Measurements from ENCODE around the gene PRKN.

The PRKN gene

GRCh38 chr6:162750776-162751175, 23.2 kb upstream of the PRKN start:
- Histone ChIP-seq H3K36me3 (replicated peaks; ENCODE audit: low read depth, low read length) (no peaks in the 10 kb centered on the region), H3K9ac (ENCODE audit: low read length) (no peak overlapping the region), H3K4me3 (ENCODE audit: low read length) (no peak overlapping the region), H4K20me1 (ENCODE audit: insufficient read depth, low read length) (no peaks in the 10 kb centered on the region), H3K27ac (ENCODE audit: low read length) (no peak overlapping the region), H3K79me2 (ENCODE audit: low read length) (no peaks in the 10 kb centered on the region), H3K4me1 (ENCODE audit: low read length) (no peaks in the 10 kb centered on the region), H3K9me3 (ENCODE audit: insufficient read depth, low read length) (no peaks in the 10 kb centered on the region), H3K4me2 (ENCODE audit: low read length) (no peak overlapping the region), H3K27me3 (ENCODE audit: low read depth, low read length) (no peaks in the 10 kb centered on the region), H2AFZ (ENCODE audit: low read depth, low read length) (no peak overlapping the region)
- TF ChIP-seq CTCF (IDR thresholded peaks at IDR 0.05; ENCODE audit: low read depth, low read length), result no peak
- TF ChIP-seq EZH2phosphoT487 (IDR thresholded peaks at IDR 0.05; ENCODE audit: low read depth), result no peak

- Histone ChIP-seq H3K27ac (ENCODE audit: low read length) (no peak overlapping the region), H3K4me2 (ENCODE audit: low read length) (no peak overlapping the region), H3K79me2 (ENCODE audit: low read length) (no peaks in the 10 kb centered on the region), H4K20me1 (ENCODE audit: insufficient read depth, low read length) (no peaks in the 10 kb centered on the region), H3K4me1 (ENCODE audit: low read length) (no peaks in the 10 kb centered on the region), H3K27me3 (ENCODE audit: low read depth, low read length) (no peaks in the 10 kb centered on the region), H2AFZ (ENCODE audit: low read depth, low read length) (no peak overlapping the region), H3K9ac (ENCODE audit: low read length) (no peak overlapping the region), H3K4me3 (ENCODE audit: low read length) (no peak overlapping the region), H3K9me3 (ENCODE audit: insufficient read depth, low read length) (no peaks in the 10 kb centered on the region), H3K36me3 (replicated peaks; ENCODE audit: low read depth, low read length) (no peaks in the 10 kb centered on the region)
- TF ChIP-seq CTCF (IDR thresholded peaks at IDR 0.05; ENCODE audit: low read depth, low read length) (no peak), EZH2phosphoT487 (IDR thresholded peaks at IDR 0.05; ENCODE audit: low read depth) (no peak)
Measured at GRCh38 chr6:162736961-162737360, 9.4 kb upstream of the PRKN start.

GRCh38 chr6:162733489-162733888, 5.9 kb upstream of the PRKN start:
- no peak overlapping the region for H3K4me3 ChIP-seq (ENCODE audit: low read length)
- TF ChIP-seq CTCF (IDR thresholded peaks at IDR 0.05; ENCODE audit: low read depth, low read length), result no peak
- no peak for TF ChIP-seq EZH2phosphoT487 (IDR thresholded peaks at IDR 0.05; ENCODE audit: low read depth)
- no peaks in the 10 kb centered on the region for H3K9me3 ChIP-seq (ENCODE audit: insufficient read depth, low read length)
- no peaks in the 10 kb centered on the region for H3K27me3 ChIP-seq (ENCODE audit: low read depth, low read length)
- H4K20me1 ChIP-seq (ENCODE audit: insufficient read depth, low read length), result no peaks in the 10 kb centered on the region
- H3K9ac ChIP-seq (ENCODE audit: low read length), result no peak overlapping the region
- H3K4me1 ChIP-seq (ENCODE audit: low read length), result no peaks in the 10 kb centered on the region
- no peaks in the 10 kb centered on the region for H3K36me3 ChIP-seq (replicated peaks; ENCODE audit: low read depth, low read length)
- H3K4me2 ChIP-seq (ENCODE audit: low read length), result no peak overlapping the region
- H3K79me2 ChIP-seq (ENCODE audit: low read length), result no peaks in the 10 kb centered on the region
- H2AFZ ChIP-seq (ENCODE audit: low read depth, low read length), result no peak overlapping the region
- no peak overlapping the region for H3K27ac ChIP-seq (ENCODE audit: low read length)

- no peaks in the 10 kb centered on the region for H3K79me2 ChIP-seq (ENCODE audit: low read length)
- H3K27me3 ChIP-seq (ENCODE audit: low read depth, low read length), result no peaks in the 10 kb centered on the region
- H4K20me1 ChIP-seq (ENCODE audit: insufficient read depth, low read length), result no peaks in the 10 kb centered on the region
- no peak overlapping the region for H3K27ac ChIP-seq (ENCODE audit: low read length)
- H2AFZ ChIP-seq (ENCODE audit: low read depth, low read length), result no peak overlapping the region
- TF ChIP-seq CTCF (IDR thresholded peaks at IDR 0.05; ENCODE audit: low read depth, low read length) (no peak), EZH2phosphoT487 (IDR thresholded peaks at IDR 0.05; ENCODE audit: low read depth) (no peak)
- no peaks in the 10 kb centered on the region for H3K9me3 ChIP-seq (ENCODE audit: insufficient read depth, low read length)
- H3K36me3 ChIP-seq (replicated peaks; ENCODE audit: low read depth, low read length), result no peaks in the 10 kb centered on the region
- no peak overlapping the region for H3K9ac ChIP-seq (ENCODE audit: low read length)
- H3K4me1 ChIP-seq (ENCODE audit: low read length), result no peaks in the 10 kb centered on the region
- no peak overlapping the region for H3K4me3 ChIP-seq (ENCODE audit: low read length)
- H3K4me2 ChIP-seq (ENCODE audit: low read length), result no peak overlapping the region
Measured at GRCh38 chr6:162730502-162730901, 2.9 kb upstream of the PRKN start.

Data from OCI-LY3 (cell line).